Measurements from ENCODE around the gene FMO2.

FMO2 gene, protein sequence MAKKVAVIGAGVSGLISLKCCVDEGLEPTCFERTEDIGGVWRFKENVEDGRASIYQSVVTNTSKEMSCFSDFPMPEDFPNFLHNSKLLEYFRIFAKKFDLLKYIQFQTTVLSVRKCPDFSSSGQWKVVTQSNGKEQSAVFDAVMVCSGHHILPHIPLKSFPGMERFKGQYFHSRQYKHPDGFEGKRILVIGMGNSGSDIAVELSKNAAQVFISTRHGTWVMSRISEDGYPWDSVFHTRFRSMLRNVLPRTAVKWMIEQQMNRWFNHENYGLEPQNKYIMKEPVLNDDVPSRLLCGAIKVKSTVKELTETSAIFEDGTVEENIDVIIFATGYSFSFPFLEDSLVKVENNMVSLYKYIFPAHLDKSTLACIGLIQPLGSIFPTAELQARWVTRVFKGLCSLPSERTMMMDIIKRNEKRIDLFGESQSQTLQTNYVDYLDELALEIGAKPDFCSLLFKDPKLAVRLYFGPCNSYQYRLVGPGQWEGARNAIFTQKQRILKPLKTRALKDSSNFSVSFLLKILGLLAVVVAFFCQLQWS

DNA sequence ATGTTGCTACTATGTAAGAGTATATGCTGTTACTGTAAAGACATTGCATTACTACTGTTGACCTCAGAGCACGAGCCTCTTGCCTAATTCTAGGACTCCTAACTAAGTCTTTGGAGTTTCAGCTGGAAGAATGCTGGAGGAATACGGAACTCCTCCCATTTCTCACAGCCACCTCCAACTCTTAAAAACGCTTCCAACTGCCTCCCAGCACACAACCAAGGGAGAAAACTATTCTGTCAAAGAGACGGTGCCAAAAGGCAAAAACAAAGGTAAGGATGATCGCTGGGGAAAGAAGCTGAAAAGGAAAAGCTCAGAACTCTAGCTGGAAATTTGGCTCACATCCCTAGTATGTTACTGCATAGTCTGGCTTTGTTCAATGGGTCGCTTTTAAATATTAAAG is at the start of gene FMO2:
Gene FMO2, plus strand, starts transcription at position 210 of the 400 bp plus-strand sequence. CDS start 414 bp downstream, outside the sequence.
- TF ChIP-seq, protein P1, sequence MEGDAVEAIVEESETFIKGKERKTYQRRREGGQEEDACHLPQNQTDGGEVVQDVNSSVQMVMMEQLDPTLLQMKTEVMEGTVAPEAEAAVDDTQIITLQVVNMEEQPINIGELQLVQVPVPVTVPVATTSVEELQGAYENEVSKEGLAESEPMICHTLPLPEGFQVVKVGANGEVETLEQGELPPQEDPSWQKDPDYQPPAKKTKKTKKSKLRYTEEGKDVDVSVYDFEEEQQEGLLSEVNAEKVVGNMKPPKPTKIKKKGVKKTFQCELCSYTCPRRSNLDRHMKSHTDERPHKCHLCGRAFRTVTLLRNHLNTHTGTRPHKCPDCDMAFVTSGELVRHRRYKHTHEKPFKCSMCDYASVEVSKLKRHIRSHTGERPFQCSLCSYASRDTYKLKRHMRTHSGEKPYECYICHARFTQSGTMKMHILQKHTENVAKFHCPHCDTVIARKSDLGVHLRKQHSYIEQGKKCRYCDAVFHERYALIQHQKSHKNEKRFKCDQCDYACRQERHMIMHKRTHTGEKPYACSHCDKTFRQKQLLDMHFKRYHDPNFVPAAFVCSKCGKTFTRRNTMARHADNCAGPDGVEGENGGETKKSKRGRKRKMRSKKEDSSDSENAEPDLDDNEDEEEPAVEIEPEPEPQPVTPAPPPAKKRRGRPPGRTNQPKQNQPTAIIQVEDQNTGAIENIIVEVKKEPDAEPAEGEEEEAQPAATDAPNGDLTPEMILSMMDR (IDR thresholded peaks at IDR 0.05) = no peak
- H3K9me3 Mint-ChIP-seq = no peaks in the 10 kb centered on the region
- DNase-seq = no peak
- no peak within 1 kb of the TSS for H3K4me3 Mint-ChIP-seq
- peaks cover 10% of the 10 kb centered on the region for H3K4me1 Mint-ChIP-seq
- no peaks in the 10 kb centered on the region for H3K36me3 Mint-ChIP-seq (ENCODE audit: low read depth)
- H3K27me3 Mint-ChIP-seq (ENCODE audit: low read depth, poor library complexity) = no peaks in the 10 kb centered on the region
- no peak within 1 kb of the TSS for H3K27ac Mint-ChIP-seq

DNA sequence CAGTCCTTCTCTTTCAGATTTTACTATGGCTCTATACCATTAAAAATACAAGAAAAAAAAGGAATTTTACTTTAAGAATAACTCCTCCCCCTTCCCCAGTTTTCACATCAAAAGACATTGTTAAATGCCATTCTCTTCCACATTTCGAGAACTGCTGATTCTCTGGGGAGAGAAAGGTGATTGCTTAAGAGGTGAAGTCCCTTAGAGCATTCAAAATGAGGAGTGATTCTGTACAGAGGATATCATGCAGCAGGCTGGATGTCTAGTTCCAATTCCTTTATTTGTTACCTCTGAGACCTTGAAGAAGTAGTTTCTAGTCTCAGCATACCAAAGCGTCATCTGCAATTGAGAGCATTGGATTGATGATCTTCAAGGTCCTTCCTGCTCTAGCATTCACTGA is 47.5 kb upstream of the FMO2 start:
- H3K27me3 Mint-ChIP-seq (ENCODE audit: low read depth, poor library complexity) = no peaks in the 10 kb centered on the region
- H3K27ac Mint-ChIP-seq = peak overlapping the region; percentile 85
- peaks cover 28% of the 10 kb centered on the region for H3K4me1 Mint-ChIP-seq
- TF ChIP-seq, protein P1 (IDR thresholded peaks at IDR 0.05) = no peak
- no peak overlapping the region for H3K4me3 Mint-ChIP-seq
- H3K36me3 Mint-ChIP-seq (ENCODE audit: low read depth) = no peaks in the 10 kb centered on the region
- no peak for DNase-seq
- H3K9me3 Mint-ChIP-seq = no peaks in the 10 kb centered on the region

DNA sequence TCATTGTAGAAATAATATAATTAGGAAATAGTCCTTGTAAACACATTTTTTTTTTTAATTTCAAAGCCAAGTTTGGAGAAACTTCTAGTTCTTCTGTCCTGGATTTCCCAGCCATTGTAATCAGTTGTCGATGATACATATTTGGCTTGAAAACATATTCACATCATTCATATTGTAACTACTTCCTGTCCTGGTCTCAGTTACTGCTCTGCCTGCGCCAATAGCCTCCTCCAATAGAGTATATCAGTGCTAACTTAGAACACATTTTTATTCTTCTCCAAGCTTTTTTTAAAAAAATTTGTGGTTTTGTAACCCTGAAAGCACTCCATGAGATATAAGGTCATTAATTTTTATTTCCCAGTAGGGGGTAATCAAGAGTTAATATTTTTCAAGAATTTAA is 46.1 kb upstream of the FMO2 start:
- H3K27me3 Mint-ChIP-seq (ENCODE audit: low read depth, poor library complexity) = no peaks in the 10 kb centered on the region
- no peaks in the 10 kb centered on the region for H3K9me3 Mint-ChIP-seq
- no peak for DNase-seq
- H3K4me3 Mint-ChIP-seq = no peak overlapping the region
- H3K36me3 Mint-ChIP-seq (ENCODE audit: low read depth) = no peaks in the 10 kb centered on the region
- H3K4me1 Mint-ChIP-seq = peaks cover 28% of the 10 kb centered on the region
- H3K27ac Mint-ChIP-seq = no peak overlapping the region
- TF ChIP-seq, protein P1 (IDR thresholded peaks at IDR 0.05) = no peak

DNA sequence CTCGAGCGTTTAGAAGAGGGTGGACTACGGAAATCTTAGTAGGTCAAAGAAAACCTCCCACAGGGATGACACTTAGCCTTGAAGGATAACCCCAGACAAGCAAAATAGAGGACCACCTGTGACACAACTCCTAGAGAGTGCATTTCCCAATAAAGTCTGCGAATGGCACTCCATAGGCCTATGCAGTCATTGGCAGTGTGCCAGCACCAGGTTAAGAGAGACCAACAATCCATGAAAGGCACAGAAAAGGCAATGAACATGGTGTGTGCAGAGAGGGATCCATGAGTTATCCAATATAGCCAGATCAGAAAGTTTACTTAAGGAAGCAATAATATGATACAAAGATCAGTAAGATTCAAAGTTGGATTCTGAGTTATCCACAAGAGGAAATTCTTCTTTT is 45.2 kb upstream of the FMO2 start:
- Mint-ChIP-seq H3K36me3 (ENCODE audit: low read depth) (no peaks in the 10 kb centered on the region), H3K9me3 (no peaks in the 10 kb centered on the region), H3K27me3 (ENCODE audit: low read depth, poor library complexity) (no peaks in the 10 kb centered on the region), H3K4me1 (peaks cover 28% of the 10 kb centered on the region), H3K27ac (no peak overlapping the region), H3K4me3 (no peak overlapping the region)
- TF ChIP-seq, protein P1 (IDR thresholded peaks at IDR 0.05) = no peak
- DNase-seq = no peak

DNA sequence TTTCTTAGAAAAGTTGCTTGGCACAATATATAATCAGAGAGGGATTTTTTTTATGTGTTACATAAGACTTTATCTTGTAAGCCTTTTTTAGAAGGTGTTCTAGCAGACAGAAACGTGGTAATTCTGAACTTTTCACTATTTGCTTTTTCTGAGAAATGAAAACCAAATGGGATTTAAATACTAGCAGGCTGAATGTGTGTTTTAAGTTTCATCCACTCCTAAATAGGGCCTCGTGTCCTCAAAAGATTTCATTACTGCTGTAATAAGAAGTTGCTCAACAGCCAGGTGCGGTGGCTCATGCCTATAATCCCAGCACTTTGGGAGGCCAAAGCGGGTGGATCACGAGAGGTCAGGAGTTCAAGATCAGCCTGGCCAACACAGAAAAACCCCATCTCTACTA is 44.7 kb upstream of the FMO2 start:
- Mint-ChIP-seq H3K27me3 (ENCODE audit: low read depth, poor library complexity) (no peaks in the 10 kb centered on the region), H3K36me3 (ENCODE audit: low read depth) (no peaks in the 10 kb centered on the region), H3K4me1 (peaks cover 28% of the 10 kb centered on the region), H3K27ac (no peak overlapping the region), H3K9me3 (no peaks in the 10 kb centered on the region), H3K4me3 (no peak overlapping the region)
- DNase-seq = no peak
- TF ChIP-seq, protein P1 (IDR thresholded peaks at IDR 0.05) = no peak
